Neural crest cell (in vitro differentiated cells): ENCODE measurements around the gene KLHL1. TPM values are rescaled to one million over a fixed set of nuclear protein-coding genes. Genes with fewer than 3 reads are reported as not detected.
A peak's percentile ranks its signal among the peaks of the same experiment; 100 is the strongest.

Experiments used
- DNase-seq: peaks from one replicate; pipeline ENCODE4 v3.0.0; 2021; ENCODE audit warnings: low read depth, mixed read lengths, low spot score
- H3K27ac Mint-ChIP-seq: one replicate; pipeline ENCODE4 v1.8.0; 2021; ENCODE audit warnings: mild to moderate bottlenecking, mixed read lengths; ENCODE audit not compliant: unreplicated experiment
- H3K27me3 Mint-ChIP-seq: 2 replicates; pipeline ENCODE4 v1.8.0; 2021; ENCODE audit warnings: low read depth, mild to moderate bottlenecking, mixed read lengths
- H3K36me3 Mint-ChIP-seq: 2 replicates; pipeline ENCODE4 v1.8.0; 2021; ENCODE audit warnings: low read depth, mild to moderate bottlenecking, mixed read lengths
- H3K4me1 Mint-ChIP-seq: 2 replicates; pipeline ENCODE4 v1.8.0; 2021; ENCODE audit warnings: mixed read lengths
- H3K4me3 Mint-ChIP-seq: one replicate; pipeline ENCODE4 v1.8.0; 2021; ENCODE audit warnings: mild to moderate bottlenecking, mixed read lengths
- H3K9me3 Mint-ChIP-seq: 2 replicates; pipeline ENCODE4 v1.8.0; 2021; ENCODE audit warnings: mixed read lengths
- CTCF ChIP-seq: fragments of 200-600 bp; sonication (generic); conservative IDR thresholded peaks from 2 replicates; pipeline ENCODE4 v1.5.0; 2021; ENCODE audit warnings: antibody characterized with exemption, mild to moderate bottlenecking
- total RNA-seq: library from RNA; stranded (reverse); gene quantifications from 2 replicates; pipeline ENCODE4 v1.2.1, GENCODE V29; 2021

The KLHL1 gene
- total RNA-seq, 1 donor from 2014 or later, result 0.23 TPM

GRCh38 chr13:70107498-70108281, 562 bp downstream of the KLHL1 start, which contains the start of gene ATXN8OS:
Gene ATXN8OS (plus strand): TSS chr13:70107826.
- DNase-seq, result peak; percentile 28

GRCh38 chr13:70107125-70107497, 1.1 kb downstream of the KLHL1 start:
- H3K4me3 Mint-ChIP-seq, result peak overlapping the region; percentile 78
- no peak for TF ChIP-seq CTCF
- no peaks in the 10 kb centered on the region for H3K36me3 Mint-ChIP-seq
- peaks cover 8% of the 10 kb centered on the region for H3K4me1 Mint-ChIP-seq
- peaks cover 51% of the 10 kb centered on the region for H3K27me3 Mint-ChIP-seq
- DNase-seq, result no peak
- no peaks in the 10 kb centered on the region for H3K9me3 Mint-ChIP-seq
- H3K27ac Mint-ChIP-seq, result no peak overlapping the region

More at GRCh38 chr13:70107498-70108281, 562 bp downstream of the KLHL1 start, which contains the start of gene ATXN8OS:
- Mint-ChIP-seq H3K36me3 (no peaks in the 10 kb centered on the region), H3K4me3 (peak within 1 kb of the TSS; percentile 78), H3K27me3 (peaks cover 51% of the 10 kb centered on the region), H3K4me1 (peaks cover 8% of the 10 kb centered on the region), H3K9me3 (no peaks in the 10 kb centered on the region), H3K27ac (no peak within 1 kb of the TSS)
- TF ChIP-seq CTCF, result no peak

DNA sequence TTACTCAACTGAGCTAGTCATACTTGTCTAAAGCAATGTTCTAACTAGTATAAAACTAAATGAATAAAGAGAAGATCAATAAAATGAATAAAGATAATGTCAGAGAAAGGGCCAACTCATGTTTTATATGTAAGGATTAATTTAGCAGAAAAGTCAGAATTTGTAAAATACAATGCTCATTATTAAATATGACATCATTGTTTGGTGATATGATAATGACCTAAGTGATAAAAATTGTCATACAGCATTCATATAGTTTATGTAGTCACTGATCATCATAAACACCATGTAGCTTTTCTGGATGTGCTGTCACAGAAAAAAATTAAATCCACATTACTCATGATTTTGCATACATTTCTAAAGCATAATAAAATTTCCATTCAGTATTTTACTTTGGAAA, 3.8 kb downstream of the KLHL1 start:
- no peaks in the 10 kb centered on the region for H3K36me3 Mint-ChIP-seq
- no peak overlapping the region for H3K27ac Mint-ChIP-seq
- DNase-seq, result no peak
- peaks cover 8% of the 10 kb centered on the region for H3K4me1 Mint-ChIP-seq
- peaks cover 48% of the 10 kb centered on the region for H3K27me3 Mint-ChIP-seq
- no peak for TF ChIP-seq CTCF
- no peaks in the 10 kb centered on the region for H3K9me3 Mint-ChIP-seq
- H3K4me3 Mint-ChIP-seq, result no peak overlapping the region

GRCh38 chr13:70098669-70099068, 9.6 kb downstream of the KLHL1 start:
- Mint-ChIP-seq H3K4me3 (no peak overlapping the region), H3K27me3 (peaks cover 8% of the 10 kb centered on the region), H3K9me3 (no peaks in the 10 kb centered on the region), H3K27ac (no peak overlapping the region), H3K4me1 (no peaks in the 10 kb centered on the region), H3K36me3 (no peaks in the 10 kb centered on the region)
- peak; percentile 74 for TF ChIP-seq CTCF
- no peak for DNase-seq

- H3K27ac Mint-ChIP-seq, result no peak overlapping the region
- no peaks in the 10 kb centered on the region for H3K27me3 Mint-ChIP-seq
- no peaks in the 10 kb centered on the region for H3K4me1 Mint-ChIP-seq
- H3K36me3 Mint-ChIP-seq, result no peaks in the 10 kb centered on the region
- DNase-seq, result no peak
- no peaks in the 10 kb centered on the region for H3K9me3 Mint-ChIP-seq
- H3K4me3 Mint-ChIP-seq, result no peak overlapping the region
- no peak for TF ChIP-seq CTCF
Observed at GRCh38 chr13:70090036-70090723, 18.1 kb downstream of the KLHL1 start.
